Measurements from ENCODE around the gene DDX6. TPM values are rescaled to one million over a fixed set of nuclear protein-coding genes. Genes with fewer than 3 reads are reported as not detected.
"Not testable (repeated sequence)": the region's sequence is repeated elsewhere in the genome, so short reads cannot be mapped to it uniquely, and the experiment has no call there.

Gene DDX6
- total RNA-seq, 1 experiment from 2014 or later, result 155 TPM

DNA sequence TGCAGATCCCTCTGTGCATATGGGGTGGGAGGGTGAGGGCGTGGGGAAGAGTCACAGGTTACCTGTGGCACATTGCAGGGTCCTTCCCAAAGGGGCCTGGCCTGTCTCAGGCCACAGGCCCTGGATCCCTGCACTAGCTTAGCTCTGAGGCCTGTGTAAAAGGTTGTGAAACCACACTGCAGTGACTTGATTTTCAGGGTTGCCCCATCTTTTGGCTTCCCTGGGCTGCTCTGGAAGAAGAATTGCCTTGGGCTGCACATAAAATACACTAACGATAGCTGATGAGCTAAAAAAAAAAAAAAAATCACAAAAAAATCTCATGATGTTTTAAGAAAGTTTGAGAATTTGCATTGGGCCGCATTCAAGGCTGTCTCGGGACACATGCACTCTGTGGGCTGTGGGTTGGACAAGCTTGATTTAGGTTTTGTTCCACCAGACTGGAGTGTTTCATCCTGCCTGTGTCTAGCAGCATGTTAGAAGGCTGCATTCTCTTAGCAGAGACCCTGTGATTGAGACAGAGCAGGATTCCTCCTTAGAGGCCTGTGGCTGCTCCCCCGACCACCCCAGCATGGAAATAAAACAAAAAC, 75.6 kb downstream of the DDX6 start:
- CTCF ChIA-PET, result no interaction called here
- DNase-seq (ENCODE audit: low read depth, low spot score), result no peak
- Histone ChIP-seq H3K36me3 (ENCODE audit: control insufficient read depth, insufficient read depth, low read length) (no peaks in the 10 kb centered on the region), H3K4me1 (ENCODE audit: control insufficient read depth, insufficient read depth, low read length) (no peaks in the 10 kb centered on the region), H3K4me3 (ENCODE audit: low read depth in 2 of 2, low read length in 2 of 2) (no peak overlapping the region), H3K9me3 (ENCODE audit: control insufficient read depth, insufficient read depth, low read depth, low read length) (no peaks in the 10 kb centered on the region), H3K27me3 (ENCODE audit: control insufficient read depth, insufficient read depth, low read length) (no peaks in the 10 kb centered on the region), H3K27ac (ENCODE audit: low read length) (no peak overlapping the region)
- intact Hi-C loops (cut with micrococcal nuclease; ENCODE audit: unreplicated experiment), result no loop called here
- in situ Hi-C loops (cut with HindIII; ENCODE audit: low pct_unique_long_range_greater_than_20kb, low sequenced_read_pairs), result no loop called here
- peak; percentile 69; the same call in 1 of the 2 replicates for ATAC-seq
- POLR2A ChIA-PET, result no interaction called here
- BruUV-seq (replicated peaks), result no TSS peak
- TF ChIP-seq, protein P1, sequence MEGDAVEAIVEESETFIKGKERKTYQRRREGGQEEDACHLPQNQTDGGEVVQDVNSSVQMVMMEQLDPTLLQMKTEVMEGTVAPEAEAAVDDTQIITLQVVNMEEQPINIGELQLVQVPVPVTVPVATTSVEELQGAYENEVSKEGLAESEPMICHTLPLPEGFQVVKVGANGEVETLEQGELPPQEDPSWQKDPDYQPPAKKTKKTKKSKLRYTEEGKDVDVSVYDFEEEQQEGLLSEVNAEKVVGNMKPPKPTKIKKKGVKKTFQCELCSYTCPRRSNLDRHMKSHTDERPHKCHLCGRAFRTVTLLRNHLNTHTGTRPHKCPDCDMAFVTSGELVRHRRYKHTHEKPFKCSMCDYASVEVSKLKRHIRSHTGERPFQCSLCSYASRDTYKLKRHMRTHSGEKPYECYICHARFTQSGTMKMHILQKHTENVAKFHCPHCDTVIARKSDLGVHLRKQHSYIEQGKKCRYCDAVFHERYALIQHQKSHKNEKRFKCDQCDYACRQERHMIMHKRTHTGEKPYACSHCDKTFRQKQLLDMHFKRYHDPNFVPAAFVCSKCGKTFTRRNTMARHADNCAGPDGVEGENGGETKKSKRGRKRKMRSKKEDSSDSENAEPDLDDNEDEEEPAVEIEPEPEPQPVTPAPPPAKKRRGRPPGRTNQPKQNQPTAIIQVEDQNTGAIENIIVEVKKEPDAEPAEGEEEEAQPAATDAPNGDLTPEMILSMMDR (IDR thresholded peaks at IDR 0.05), result no peak
- no peak for TF ChIP-seq SIN3A (IDR thresholded peaks at IDR 0.05; ENCODE audit: borderline replicate concordance, insufficient read depth, low read depth, low read length)
- TF ChIP-seq POLR2AphosphoS5 (IDR thresholded peaks at IDR 0.05; ENCODE audit: low read depth, low read length), result no peak
- TF ChIP-seq TCF7L2 (IDR thresholded peaks at IDR 0.05; ENCODE audit: low read depth, low read length), result no peak
- TF ChIP-seq, protein P2, sequence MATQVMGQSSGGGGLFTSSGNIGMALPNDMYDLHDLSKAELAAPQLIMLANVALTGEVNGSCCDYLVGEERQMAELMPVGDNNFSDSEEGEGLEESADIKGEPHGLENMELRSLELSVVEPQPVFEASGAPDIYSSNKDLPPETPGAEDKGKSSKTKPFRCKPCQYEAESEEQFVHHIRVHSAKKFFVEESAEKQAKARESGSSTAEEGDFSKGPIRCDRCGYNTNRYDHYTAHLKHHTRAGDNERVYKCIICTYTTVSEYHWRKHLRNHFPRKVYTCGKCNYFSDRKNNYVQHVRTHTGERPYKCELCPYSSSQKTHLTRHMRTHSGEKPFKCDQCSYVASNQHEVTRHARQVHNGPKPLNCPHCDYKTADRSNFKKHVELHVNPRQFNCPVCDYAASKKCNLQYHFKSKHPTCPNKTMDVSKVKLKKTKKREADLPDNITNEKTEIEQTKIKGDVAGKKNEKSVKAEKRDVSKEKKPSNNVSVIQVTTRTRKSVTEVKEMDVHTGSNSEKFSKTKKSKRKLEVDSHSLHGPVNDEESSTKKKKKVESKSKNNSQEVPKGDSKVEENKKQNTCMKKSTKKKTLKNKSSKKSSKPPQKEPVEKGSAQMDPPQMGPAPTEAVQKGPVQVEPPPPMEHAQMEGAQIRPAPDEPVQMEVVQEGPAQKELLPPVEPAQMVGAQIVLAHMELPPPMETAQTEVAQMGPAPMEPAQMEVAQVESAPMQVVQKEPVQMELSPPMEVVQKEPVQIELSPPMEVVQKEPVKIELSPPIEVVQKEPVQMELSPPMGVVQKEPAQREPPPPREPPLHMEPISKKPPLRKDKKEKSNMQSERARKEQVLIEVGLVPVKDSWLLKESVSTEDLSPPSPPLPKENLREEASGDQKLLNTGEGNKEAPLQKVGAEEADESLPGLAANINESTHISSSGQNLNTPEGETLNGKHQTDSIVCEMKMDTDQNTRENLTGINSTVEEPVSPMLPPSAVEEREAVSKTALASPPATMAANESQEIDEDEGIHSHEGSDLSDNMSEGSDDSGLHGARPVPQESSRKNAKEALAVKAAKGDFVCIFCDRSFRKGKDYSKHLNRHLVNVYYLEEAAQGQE (IDR thresholded peaks at IDR 0.05; ENCODE audit: insufficient read depth in 1 of 2, low read depth in 2 of 2, low read length in 1 of 2), result no peak

DNA sequence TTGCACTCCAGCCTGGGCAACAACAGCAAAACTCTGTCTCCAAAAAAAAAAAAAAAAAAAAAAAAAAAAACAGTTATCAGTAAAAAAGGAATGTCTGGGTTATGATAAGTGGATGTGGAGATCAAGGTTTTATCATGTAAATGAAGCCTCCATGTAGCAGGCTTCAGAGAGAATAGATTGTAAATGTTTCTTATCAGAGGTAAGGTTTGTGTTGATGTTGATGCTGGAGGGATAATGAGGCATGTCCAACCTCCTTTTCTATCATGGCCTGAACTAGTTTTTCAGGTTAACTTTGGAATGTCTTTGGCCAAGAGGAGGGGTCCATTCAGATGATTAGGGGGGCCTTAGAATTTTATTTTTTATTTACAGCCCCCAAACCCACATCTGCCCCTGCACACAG, 76.1 kb downstream of the DDX6 start:
- TF ChIP-seq TCF7L2 (IDR thresholded peaks at IDR 0.05; ENCODE audit: low read depth, low read length), result no peak
- POLR2A ChIA-PET, result no interaction called here
- Histone ChIP-seq H3K27me3 (ENCODE audit: control insufficient read depth, insufficient read depth, low read length) (no peaks in the 10 kb centered on the region), H3K9me3 (ENCODE audit: control insufficient read depth, insufficient read depth, low read depth, low read length) (no peaks in the 10 kb centered on the region), H3K36me3 (ENCODE audit: control insufficient read depth, insufficient read depth, low read length) (no peaks in the 10 kb centered on the region), H3K27ac (ENCODE audit: low read length) (no peak overlapping the region), H3K4me3 (ENCODE audit: low read depth in 2 of 2, low read length in 2 of 2) (no peak overlapping the region), H3K4me1 (ENCODE audit: control insufficient read depth, insufficient read depth, low read length) (no peaks in the 10 kb centered on the region)
- intact Hi-C loops (cut with micrococcal nuclease; ENCODE audit: unreplicated experiment), result no loop called here
- in situ Hi-C loops (cut with HindIII; ENCODE audit: low pct_unique_long_range_greater_than_20kb, low sequenced_read_pairs), result no loop called here
- DNase-seq (ENCODE audit: low read depth, low spot score) (no peak), ATAC-seq (no peak)
- CTCF ChIA-PET, result no interaction called here
- no TSS peak for BruUV-seq (replicated peaks)

DNA sequence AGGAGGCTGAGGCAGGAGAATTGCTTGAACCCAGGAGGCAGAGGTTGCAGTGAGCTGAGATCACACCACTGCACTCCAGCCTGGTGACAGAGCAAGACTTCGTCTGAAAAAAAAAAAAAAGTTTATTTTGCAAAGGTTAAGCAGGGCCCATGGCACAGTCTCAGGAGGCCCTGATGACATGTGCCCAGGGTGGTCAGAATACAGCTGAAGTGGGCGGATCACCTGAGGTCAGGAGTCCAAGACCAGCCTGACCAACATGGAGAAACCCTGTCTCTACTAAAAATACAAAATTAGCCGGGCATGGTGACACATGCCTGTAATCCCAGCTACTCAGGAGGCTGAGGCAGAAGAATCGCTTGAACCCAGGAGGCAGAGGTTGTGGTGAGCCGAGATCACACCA, 76.5 kb downstream of the DDX6 start:
- in situ Hi-C loops (cut with HindIII; ENCODE audit: low pct_unique_long_range_greater_than_20kb, low sequenced_read_pairs); CTCF ChIA-PET; ATAC-seq; POLR2A ChIA-PET; H3K9me3 ChIP-seq (ENCODE audit: control insufficient read depth, insufficient read depth, low read depth, low read length); DNase-seq (ENCODE audit: low read depth, low spot score); BruUV-seq (replicated peaks); H3K36me3 ChIP-seq (ENCODE audit: control insufficient read depth, insufficient read depth, low read length); H3K27ac ChIP-seq (ENCODE audit: low read length); H3K27me3 ChIP-seq (ENCODE audit: control insufficient read depth, insufficient read depth, low read length); intact Hi-C loops (cut with micrococcal nuclease; ENCODE audit: unreplicated experiment); H3K4me1 ChIP-seq (ENCODE audit: control insufficient read depth, insufficient read depth, low read length); H3K4me3 ChIP-seq (ENCODE audit: low read depth in 2 of 2, low read length in 2 of 2): not testable (repeated sequence)
